NB4 (cell line): ENCODE results near the gene TMEM178A.

Experiments used
- DNase-seq: peaks from one replicate; pipeline ENCODE4 v3.0.0; 2010; ENCODE audit warnings: low read depth
- H3K4me3 ChIP-seq: one replicate; pipeline ENCODE4 v1.5.1; 2011; ENCODE audit warnings: mild to moderate bottlenecking, low read depth, low read length, moderate library complexity
- CTCF ChIP-seq: IDR thresholded peaks from one replicate; pipeline ENCODE4 v1.5.1; 2012; ENCODE audit warnings: low read depth, low read length
- MAX ChIP-seq: IDR thresholded peaks from 2 replicates; pipeline ENCODE4 v1.6.1; 2011; ENCODE audit warnings: low read depth, low read length
- MYC ChIP-seq: IDR thresholded peaks from 2 replicates; pipeline ENCODE4 v1.6.1; 2011; ENCODE audit warnings: low read depth, low read length
- POLR2A ChIP-seq: IDR thresholded peaks from 2 replicates; pipeline ENCODE4 v1.6.1; 2011; ENCODE audit warnings: mild to moderate bottlenecking; ENCODE audit not compliant: insufficient read length; ENCODE audit errors: extremely low read depth

Gene TMEM178A

GRCh38 chr2:39666491-39667101, 879 bp downstream of the TMEM178A start:
- no peak for DNase-seq
- no peak for TF ChIP-seq CTCF
- TF ChIP-seq POLR2A = no peak
- no peak for TF ChIP-seq MAX
- TF ChIP-seq MYC = no peak
- H3K4me3 ChIP-seq = no peak overlapping the region

GRCh38 chr2:39667104-39667885, 1.6 kb downstream of the TMEM178A start:
- no peak for DNase-seq
- TF ChIP-seq CTCF (no peak), MAX (no peak), POLR2A (no peak), MYC (no peak)
- H3K4me3 ChIP-seq = no peak overlapping the region

GRCh38 chr2:39667886-39668276, 2.2 kb downstream of the TMEM178A start:
- no peak for TF ChIP-seq POLR2A
- no peak for TF ChIP-seq MAX
- TF ChIP-seq MYC = no peak
- no peak for TF ChIP-seq CTCF
- no peak for DNase-seq
- H3K4me3 ChIP-seq = no peak overlapping the region

- no peak overlapping the region for H3K4me3 ChIP-seq
- no peak for DNase-seq
- TF ChIP-seq MYC (no peak), POLR2A (no peak), MAX (no peak)
Measured at GRCh38 chr2:39668576-39669080, 2.9 kb downstream of the TMEM178A start.

GRCh38 chr2:39671604-39672003, 5.9 kb downstream of the TMEM178A start:
- no peak for DNase-seq
- TF ChIP-seq MAX (no peak), POLR2A (no peak), CTCF (no peak), MYC (no peak)
- no peak overlapping the region for H3K4me3 ChIP-seq

GRCh38 chr2:39673018-39673417, 7.3 kb downstream of the TMEM178A start:
- no peak for DNase-seq
- TF ChIP-seq MYC = no peak
- no peak for TF ChIP-seq CTCF
- TF ChIP-seq MAX = no peak
- no peak overlapping the region for H3K4me3 ChIP-seq
